GM06990 (cell line): Measurements from ENCODE around the gene FAM156A.
"Not testable (repeated sequence)": the region's sequence is repeated elsewhere in the genome, so short reads cannot be mapped to it uniquely, and the experiment has no call there.

Experiments
- DNase-seq: peaks from one replicate; pipeline ENCODE4 v3.0.0-alpha.2; 2011; ENCODE audit not compliant: insufficient read length; ENCODE audit errors: extremely low read depth
- H3K27me3 ChIP-seq: replicated peaks from 2 replicates; pipeline ENCODE4 v1.6.0; 2011; ENCODE audit warnings: low read length; ENCODE audit not compliant: control insufficient read depth, insufficient read depth
- H3K36me3 ChIP-seq: 2 replicates; pipeline ENCODE4 v1.5.1; 2011; ENCODE audit warnings: low read length; ENCODE audit not compliant: control insufficient read depth, insufficient read depth
- H3K4me3 ChIP-seq: replicated peaks from 2 replicates; pipeline ENCODE4 v1.5.1; 2011; ENCODE audit warnings: low read depth, mild to moderate bottlenecking, control low read depth, low read length
- CTCF ChIP-seq: IDR thresholded peaks from 2 replicates; pipeline ENCODE4 v1.5.1; 2011; ENCODE audit warnings: low read length, control low read depth, mild to moderate bottlenecking, inconsistent platforms; ENCODE audit not compliant: insufficient read depth, poor library complexity, severe bottlenecking

FAM156A gene

GRCh38 chrX:52958113-52958959, at the start of gene FAM156A:
Gene FAM156A (minus strand): TSS chrX:52958518. CDS start chrX:52948588, 9,930 bp downstream.
- not testable (repeated sequence) for DNase-seq, H3K27me3 ChIP-seq, H3K4me3 ChIP-seq, H3K36me3 ChIP-seq

- DNase-seq, result no peak
- TF ChIP-seq CTCF, result no peak
- Histone ChIP-seq H3K36me3 (no peaks in the 10 kb centered on the region), H3K27me3 (no peaks in the 10 kb centered on the region), H3K4me3 (no peak overlapping the region)
These were observed 47.0 kb upstream of the FAM156A start for GRCh38 chrX:53005327-53005726.

- H3K27me3 ChIP-seq, result no peaks in the 10 kb centered on the region
- H3K4me3 ChIP-seq, result no peak overlapping the region
- no peaks in the 10 kb centered on the region for H3K36me3 ChIP-seq
- TF ChIP-seq CTCF, result no peak
- DNase-seq, result no peak
These were observed 46.5 kb upstream of the FAM156A start for GRCh38 chrX:53004811-53005210.

GRCh38 chrX:53004038-53004437, 45.7 kb upstream of the FAM156A start:
- no peak for DNase-seq
- Histone ChIP-seq H3K4me3 (no peak overlapping the region), H3K36me3 (no peaks in the 10 kb centered on the region), H3K27me3 (no peaks in the 10 kb centered on the region)
- no peak for TF ChIP-seq CTCF

- Histone ChIP-seq H3K27me3 (no peaks in the 10 kb centered on the region), H3K36me3 (no peaks in the 10 kb centered on the region), H3K4me3 (no peak overlapping the region)
- TF ChIP-seq CTCF, result no peak
- DNase-seq, result no peak
These were observed 44.8 kb upstream of the FAM156A start for GRCh38 chrX:53003111-53003510.

- DNase-seq, result no peak
- TF ChIP-seq CTCF, result no peak
- Histone ChIP-seq H3K36me3 (no peaks in the 10 kb centered on the region), H3K4me3 (no peak overlapping the region), H3K27me3 (0 out of 2 replicates have a peak, but pooled peaks cover 1% of the 10 kb centered on the region)
These were observed 43.6 kb upstream of the FAM156A start for GRCh38 chrX:53001958-53002357.
